ENCODE data around the gene SERPINA4. TPM values are rescaled to one million over a fixed set of nuclear protein-coding genes. Genes with fewer than 3 reads are reported as not detected.

SERPINA4 gene
- total RNA-seq, 1 donor from 2014 or later = 5.9 TPM

GRCh38 chr14:94612580-94613554 lies 51.6 kb downstream of the SERPINA4 start:
- no peaks in the 10 kb centered on the region for H3K27me3 Mint-ChIP-seq
- peaks cover 15% of the 10 kb centered on the region for H3K9me3 Mint-ChIP-seq (ENCODE audit: low read depth)
- peaks cover 4% of the 10 kb centered on the region for H3K36me3 Mint-ChIP-seq (ENCODE audit: insufficient read depth)
- no peak for DNase-seq (ENCODE audit: low spot score, unreplicated experiment)
- no peak overlapping the region for H3K4me3 Mint-ChIP-seq (ENCODE audit: low read depth)
- peaks cover 13% of the 10 kb centered on the region for H3K4me1 Mint-ChIP-seq (ENCODE audit: low read depth)
- peak overlapping the region; percentile 29 for H3K27ac Mint-ChIP-seq
- no peak for TF ChIP-seq CTCF (IDR thresholded peaks at IDR 0.05; ENCODE audit: unreplicated experiment)

- H3K9me3 Mint-ChIP-seq (ENCODE audit: low read depth) = peaks cover 26% of the 10 kb centered on the region
- DNase-seq (ENCODE audit: low spot score, unreplicated experiment) = no peak
- no peak overlapping the region for H3K4me3 Mint-ChIP-seq (ENCODE audit: low read depth)
- H3K27me3 Mint-ChIP-seq = no peaks in the 10 kb centered on the region
- TF ChIP-seq CTCF (IDR thresholded peaks at IDR 0.05; ENCODE audit: unreplicated experiment) = no peak
- H3K4me1 Mint-ChIP-seq (ENCODE audit: low read depth) = peaks cover 13% of the 10 kb centered on the region
- no peak overlapping the region for H3K27ac Mint-ChIP-seq
- peaks cover 10% of the 10 kb centered on the region for H3K36me3 Mint-ChIP-seq (ENCODE audit: insufficient read depth)
These were observed 52.7 kb downstream of the SERPINA4 start for GRCh38 chr14:94613720-94614644.

DNA sequence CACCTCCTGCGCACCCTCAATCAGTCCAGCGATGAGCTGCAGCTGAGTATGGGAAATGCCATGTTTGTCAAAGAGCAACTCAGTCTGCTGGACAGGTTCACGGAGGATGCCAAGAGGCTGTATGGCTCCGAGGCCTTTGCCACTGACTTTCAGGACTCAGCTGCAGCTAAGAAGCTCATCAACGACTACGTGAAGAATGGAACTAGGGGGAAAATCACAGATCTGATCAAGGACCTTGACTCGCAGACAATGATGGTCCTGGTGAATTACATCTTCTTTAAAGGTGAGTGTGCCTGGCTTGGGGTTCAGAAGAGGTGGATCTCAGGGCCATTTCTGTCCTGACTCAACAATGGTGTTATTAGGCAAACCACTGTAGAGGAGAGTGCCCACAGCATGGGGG lies 53.6 kb downstream of the SERPINA4 start:
- Mint-ChIP-seq H3K4me1 (ENCODE audit: low read depth) (peaks cover 13% of the 10 kb centered on the region), H3K36me3 (ENCODE audit: insufficient read depth) (peaks cover 11% of the 10 kb centered on the region), H3K9me3 (ENCODE audit: low read depth) (peaks cover 29% of the 10 kb centered on the region), H3K27me3 (no peaks in the 10 kb centered on the region), H3K4me3 (ENCODE audit: low read depth) (no peak overlapping the region), H3K27ac (no peak overlapping the region)
- TF ChIP-seq CTCF (IDR thresholded peaks at IDR 0.05; ENCODE audit: unreplicated experiment) = no peak
- DNase-seq (ENCODE audit: low spot score, unreplicated experiment) = no peak

DNA sequence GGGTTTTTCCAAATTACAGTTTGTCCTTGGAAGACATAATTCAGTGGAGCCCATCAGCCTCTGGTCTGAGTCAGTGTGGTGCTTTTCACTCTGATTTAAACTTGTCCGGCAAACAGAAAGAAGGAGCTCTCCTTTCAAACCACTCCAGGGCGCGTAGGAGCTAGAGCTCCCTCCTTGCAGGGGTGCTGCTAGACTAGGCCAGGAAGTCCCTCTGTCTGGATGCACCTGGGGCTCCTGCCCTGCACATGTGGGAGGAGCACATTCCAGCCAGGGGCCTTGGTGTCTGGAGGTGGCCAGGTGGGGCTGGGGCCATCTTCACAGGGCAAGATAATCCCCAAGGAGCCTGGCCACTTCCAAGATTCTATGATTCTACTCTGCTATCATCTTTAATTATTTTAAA lies 54.0 kb downstream of the SERPINA4 start:
- peaks cover 13% of the 10 kb centered on the region for H3K4me1 Mint-ChIP-seq (ENCODE audit: low read depth)
- peaks cover 11% of the 10 kb centered on the region for H3K36me3 Mint-ChIP-seq (ENCODE audit: insufficient read depth)
- DNase-seq (ENCODE audit: low spot score, unreplicated experiment) = no peak
- no peak for TF ChIP-seq CTCF (IDR thresholded peaks at IDR 0.05; ENCODE audit: unreplicated experiment)
- no peak overlapping the region for H3K4me3 Mint-ChIP-seq (ENCODE audit: low read depth)
- H3K9me3 Mint-ChIP-seq (ENCODE audit: low read depth) = peaks cover 29% of the 10 kb centered on the region
- no peak overlapping the region for H3K27ac Mint-ChIP-seq
- H3K27me3 Mint-ChIP-seq = peaks cover 4% of the 10 kb centered on the region

All from progenitor cell of endocrine pancreas (in vitro differentiated cells).